NCI-H2196 treated with DMSO at 0.1 percent for 48 hours (cell line): ENCODE data around the gene TSPAN17.
A peak's percentile ranks its signal among the peaks of the same experiment; 100 is the strongest.

Source experiments
- DNase-seq: peaks from one replicate; lab custom pipeline; 2025; ENCODE audit not compliant: unreplicated experiment; lab: John Stamatoyannopoulos, UW

The TSPAN17 gene

DNA sequence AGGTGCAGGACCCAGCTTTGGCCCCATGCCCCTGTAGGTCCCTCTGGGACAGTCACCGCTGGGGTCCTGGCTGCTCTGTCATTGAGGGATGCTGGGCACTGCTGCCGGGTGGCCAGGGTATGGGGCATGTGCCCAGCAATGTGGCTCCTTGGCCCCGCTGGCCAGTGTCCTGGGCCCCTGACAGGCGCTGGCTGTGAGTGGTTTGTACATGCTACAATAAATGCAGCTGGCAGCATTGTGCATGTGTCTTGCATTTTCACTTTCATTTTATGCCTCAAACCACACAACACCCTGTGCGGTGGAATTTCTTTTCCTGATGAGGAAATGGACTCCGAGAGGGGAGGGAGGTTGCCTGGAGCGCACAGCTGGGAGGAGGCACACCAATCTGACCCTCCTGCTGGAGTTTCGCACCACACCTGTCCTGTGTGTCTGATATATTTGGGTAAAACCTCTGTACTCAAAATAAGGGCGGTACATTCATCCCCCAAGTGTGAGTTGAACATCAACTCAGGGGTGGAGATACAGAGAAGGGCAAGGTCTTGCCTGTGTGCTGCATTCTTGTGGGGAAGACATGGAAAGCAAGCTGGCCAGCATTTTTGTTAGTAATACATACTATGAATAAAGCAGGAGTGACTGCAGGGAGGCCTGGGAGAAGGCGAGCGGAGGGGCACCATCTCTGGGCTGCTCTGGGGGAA is 11.7 kb downstream of the TSPAN17 start:
- DNase-seq: no peak

DNA sequence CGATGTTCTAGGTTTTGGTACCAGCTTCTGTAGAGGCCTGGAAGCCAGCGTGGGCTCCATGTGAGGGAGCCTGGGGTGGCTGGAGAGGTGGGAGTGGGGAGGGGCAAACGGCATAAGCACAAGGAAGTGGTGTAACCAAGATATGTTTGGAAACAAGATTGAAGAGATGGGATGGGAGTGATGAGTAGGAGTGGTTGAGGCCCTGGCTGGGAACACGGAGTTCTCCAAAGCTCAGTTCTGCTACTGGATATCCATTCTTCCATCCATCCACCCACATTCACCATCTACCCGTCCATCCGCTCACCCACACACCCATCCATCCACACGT is 12.2 kb downstream of the TSPAN17 start:
- no peak for DNase-seq

DNA sequence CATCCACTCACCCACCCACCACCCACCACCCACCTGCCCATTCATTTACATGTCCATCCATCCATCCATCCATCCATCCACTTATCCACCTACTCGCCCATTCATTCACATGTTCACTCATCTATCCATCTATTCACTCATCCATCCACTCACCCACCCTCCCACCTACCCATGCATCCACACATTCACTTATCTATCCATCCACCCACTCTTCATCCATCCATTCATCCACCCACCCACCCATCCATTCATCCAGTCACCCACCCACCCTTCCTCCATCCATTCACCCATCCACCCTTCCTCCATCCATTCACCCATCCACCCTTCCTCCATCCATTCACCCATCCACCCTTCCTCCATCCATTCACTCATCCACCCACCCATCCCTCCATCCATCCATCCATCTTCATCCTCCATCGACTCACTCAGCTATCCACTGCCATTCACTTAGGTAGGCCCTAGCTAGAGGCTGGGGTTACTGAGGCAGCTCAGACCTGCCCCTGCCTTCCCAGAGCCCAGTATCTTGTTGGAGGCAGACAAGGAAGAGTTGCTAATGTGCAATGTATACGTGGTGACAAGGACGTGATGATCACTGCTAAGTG is 12.7 kb downstream of the TSPAN17 start:
- no peak for DNase-seq

DNA sequence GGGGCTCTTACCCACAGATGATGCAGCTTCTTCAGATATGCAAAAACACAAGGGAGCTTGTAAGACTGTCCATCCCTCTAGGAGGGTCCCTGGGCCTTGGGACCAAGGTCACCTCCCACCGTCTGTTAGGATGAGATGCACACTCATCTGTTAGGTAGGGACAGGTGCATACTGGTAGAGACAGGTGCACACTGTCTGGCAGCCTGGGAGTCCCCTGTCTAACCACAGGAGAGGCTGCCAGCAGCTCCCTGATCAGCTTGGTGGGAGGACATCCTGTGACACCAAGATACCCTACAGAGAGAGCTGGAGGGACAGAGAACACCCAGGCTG is 13.2 kb downstream of the TSPAN17 start:
- no peak for DNase-seq

DNA sequence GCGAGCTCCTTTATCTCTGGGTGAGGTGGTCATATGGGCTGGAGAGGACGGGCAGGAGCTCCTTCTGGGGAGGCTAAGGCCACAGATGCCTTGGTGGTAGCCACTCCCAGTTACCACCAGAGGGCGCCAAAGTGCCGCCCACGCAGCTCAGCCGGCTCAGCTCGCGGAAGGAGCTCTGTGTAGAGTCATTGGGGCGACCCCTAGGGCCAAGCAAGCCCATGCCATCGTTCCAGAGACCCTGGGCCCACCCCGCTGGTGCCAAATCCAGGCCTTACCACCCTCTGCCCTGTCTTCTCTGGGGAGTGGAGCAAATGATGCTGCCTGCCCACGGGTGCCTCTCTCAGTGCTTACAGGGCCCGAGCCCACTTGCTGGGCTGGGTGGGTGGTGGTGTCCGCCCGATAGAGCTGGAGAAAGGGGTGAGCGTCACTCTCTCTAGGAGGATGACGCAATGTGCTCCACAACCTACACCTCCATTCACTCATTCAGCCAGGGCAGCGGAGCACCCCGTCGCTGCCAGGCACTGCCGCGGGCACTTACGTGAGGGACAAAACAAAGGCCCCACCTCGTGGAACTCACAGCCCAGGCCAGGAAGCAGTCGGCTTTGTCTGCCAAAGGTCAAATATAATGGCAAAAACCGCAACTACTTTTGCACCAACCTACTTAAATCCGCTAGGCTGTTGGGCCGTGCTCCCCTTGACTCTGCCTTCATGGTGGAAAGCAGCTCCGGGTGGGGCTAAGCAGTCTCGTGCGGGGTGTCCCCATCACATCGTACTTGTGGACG is 13.8 kb downstream of the TSPAN17 start:
- peak; percentile 64 for DNase-seq

DNA sequence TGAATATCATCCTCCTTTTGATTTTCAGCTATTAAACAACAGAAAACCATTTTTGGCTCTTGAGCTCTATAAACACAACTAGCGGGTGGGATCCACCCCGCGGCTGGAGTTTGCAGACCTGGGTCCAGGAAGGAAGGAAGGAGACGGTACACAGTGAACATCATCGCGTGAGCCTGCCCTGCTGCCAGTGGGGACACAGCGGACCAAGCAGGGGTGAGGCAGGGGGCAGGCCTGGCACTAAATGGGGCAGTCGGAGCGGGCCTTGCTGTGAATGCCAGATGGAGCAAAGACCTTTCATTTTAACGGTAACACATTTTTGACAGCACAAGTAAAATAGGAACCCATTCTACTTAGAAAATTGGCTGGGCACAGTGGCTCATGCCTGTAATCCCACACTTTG is 14.4 kb downstream of the TSPAN17 start:
- no peak for DNase-seq

DNA sequence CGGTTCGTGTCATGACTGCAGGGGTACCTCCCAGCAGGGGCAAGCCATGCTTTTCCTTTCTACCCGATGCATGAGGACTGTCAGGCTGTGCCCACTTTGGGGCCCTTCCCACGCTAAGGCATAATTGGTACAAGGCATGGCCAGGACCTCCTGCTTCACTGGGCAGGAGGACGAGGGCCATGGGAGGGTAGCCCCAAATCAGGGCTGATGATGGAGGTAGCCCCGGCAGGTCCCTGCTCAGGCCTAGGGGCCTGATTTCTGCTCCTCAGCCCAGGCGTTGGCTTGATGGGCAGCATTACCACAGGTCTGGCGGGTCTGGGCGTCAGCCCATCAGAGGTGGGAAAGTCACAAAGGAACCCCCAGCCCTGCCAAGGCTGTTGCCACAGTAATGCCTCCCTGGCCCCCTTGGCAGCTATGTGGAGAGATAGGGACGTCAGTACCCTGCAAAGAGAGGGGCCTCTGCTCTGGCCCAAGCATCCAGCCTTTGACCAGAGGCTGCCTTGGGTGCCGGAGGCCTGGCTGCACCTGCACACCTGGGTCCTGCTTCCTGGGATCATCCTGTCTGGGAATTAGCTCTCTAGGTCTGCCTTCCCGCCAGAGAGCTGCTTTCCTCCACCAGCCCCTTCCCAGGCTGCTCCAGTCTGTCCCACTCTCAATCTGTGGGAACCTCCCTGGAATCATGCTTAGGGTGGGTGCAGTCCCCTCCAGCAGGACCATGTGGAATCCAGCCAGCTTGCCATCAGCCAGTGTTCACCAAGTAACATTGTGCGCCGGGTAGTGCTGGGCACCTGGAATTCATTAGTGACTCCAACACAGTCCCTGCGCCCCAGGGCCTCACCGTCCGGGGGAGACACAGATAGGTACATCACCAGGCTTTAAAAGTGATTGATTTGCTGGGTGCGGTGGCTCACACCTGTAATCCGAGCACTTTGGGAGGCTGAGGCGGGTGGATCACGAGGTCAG is 15.4 kb downstream of the TSPAN17 start:
- DNase-seq: no peak

DNA sequence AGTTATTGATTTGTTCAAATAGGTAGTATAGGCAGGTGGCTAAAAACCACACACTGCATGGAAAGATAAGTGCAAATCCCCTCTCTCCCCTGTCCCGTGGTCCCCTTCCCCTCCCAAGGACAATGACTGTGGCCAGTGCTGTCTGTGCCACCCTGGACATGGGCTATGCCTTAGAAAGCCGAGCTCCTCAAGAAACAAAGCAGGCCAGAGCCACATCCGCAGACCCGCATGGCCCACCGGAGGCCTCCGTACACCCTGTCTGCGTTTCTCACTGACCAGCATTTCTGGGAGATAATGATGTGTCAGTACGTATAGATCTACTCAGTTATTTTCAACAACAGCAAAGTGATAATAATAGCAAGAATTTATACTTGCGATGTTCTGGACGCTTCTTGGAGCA is 16.3 kb downstream of the TSPAN17 start:
- no peak for DNase-seq

DNA sequence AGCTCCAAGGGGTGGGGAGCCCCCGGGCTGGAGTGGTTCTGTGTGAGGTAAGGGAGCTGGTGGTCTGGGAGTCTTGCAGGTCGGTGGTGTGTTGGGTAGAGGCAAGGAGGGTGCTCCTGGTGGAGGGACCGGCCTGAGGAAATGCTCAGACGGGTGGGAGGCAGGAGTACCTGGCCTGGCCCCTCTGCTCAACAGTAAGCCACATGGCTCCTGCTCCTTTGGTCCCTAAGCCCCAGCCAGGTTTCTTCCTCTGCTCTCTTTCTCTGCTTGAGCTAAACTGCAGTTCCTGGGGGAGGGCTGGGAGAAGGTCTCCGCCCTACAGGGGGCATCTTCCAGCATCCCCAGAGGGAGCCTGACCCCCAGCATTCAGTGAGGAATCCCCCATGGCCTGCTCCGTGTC is 17.2 kb downstream of the TSPAN17 start:
- no peak for DNase-seq

DNA sequence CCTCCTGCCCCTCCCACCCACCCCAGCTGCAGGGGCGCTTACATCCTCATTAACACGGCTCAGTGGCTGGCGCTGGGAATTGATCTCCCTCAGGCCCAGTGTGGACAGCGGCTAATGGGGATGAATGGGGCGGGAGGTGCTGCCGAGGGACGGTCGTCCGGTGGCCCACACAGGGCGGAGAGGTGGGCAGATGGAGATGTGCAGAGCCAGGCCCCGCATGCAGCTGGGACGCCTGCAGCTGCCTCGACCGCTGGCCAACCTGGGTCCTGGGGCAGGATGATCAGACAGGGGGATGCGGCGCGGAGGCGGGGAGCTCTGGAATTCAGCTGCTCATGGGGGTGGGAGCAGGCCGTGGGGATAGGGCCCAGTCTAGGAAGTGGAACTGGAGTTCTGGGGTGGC is 17.6 kb downstream of the TSPAN17 start:
- no peak for DNase-seq

DNA sequence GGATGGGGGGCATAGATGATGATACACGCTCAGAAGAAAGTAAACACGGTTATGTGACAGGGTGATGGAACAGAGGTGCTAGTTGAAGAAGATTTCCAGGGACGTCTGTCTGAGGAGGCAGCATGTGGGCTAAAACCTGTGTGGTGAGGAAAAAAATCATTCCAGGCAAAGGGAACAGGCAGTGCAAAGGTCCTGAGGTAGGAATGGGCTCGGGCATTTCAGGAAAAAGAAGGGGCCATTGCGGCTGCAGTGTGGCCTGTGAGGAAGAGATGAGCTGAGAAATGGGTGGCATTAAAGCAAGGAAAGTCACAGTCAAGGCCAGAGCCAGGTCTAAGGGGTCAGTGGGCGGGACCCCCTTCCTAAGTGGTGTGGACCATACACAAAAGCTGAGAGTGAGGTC is 18.2 kb downstream of the TSPAN17 start:
- DNase-seq: no peak

DNA sequence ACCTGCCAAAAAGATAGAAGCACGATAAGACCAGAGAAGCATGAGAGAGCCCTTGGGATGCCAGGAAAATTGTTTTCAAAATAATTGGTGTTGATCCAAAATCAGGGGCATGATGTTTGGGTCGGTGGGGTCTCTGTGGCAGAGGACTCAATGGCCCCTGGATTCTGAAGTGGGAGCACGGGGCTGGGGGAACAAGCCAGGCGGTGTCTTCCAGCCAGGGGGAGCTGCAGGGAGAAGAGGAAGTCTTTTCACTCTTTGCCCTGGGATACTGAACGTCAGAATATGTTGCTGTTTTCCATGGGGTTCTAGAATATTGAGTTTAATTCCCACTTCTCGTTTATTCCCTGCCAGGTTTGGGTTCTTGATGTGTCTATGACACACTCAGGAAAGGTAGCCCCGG is 20.4 kb downstream of the TSPAN17 start:
- DNase-seq: no peak

DNA sequence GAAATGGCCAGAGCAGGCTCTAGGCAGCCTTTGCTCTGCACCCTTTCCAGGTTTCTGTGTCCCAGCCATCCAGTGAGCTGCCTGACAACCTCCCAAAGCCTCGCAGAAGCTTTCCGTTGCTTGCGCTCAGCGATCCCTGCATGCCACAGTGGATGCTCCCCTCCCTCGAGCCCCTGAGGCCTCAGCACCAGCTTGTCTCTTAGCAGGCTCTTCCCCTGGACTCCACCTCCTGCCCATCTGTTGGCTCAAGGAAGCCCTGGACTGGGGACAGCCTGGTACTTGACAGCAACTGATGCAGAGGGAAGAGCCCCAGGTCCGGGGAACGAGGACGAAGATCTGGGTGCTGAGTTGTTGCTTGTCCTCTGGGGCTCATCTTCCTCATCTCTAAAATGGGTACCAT is 23.2 kb downstream of the TSPAN17 start:
- DNase-seq: no peak

DNA sequence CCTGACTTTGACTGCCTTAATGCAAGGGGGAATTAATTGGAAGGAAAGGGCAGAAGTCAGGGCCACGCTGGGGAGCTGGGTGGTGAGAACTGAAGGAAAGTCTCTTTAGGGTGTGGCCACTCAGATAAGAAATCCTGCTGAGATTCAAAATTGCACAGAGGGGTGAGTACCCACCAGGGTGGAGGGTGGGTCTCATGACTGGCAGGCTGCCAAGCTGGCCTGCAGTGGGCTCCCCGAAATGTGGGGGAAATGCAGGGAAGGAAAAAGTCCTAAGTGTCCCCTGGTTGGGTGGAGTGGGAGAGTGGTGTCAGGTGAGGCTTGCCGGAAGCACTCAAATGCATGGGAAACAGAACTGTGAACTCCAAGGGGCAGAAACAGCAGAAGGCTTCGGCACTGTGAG is 24.1 kb downstream of the TSPAN17 start:
- no peak for DNase-seq

DNA sequence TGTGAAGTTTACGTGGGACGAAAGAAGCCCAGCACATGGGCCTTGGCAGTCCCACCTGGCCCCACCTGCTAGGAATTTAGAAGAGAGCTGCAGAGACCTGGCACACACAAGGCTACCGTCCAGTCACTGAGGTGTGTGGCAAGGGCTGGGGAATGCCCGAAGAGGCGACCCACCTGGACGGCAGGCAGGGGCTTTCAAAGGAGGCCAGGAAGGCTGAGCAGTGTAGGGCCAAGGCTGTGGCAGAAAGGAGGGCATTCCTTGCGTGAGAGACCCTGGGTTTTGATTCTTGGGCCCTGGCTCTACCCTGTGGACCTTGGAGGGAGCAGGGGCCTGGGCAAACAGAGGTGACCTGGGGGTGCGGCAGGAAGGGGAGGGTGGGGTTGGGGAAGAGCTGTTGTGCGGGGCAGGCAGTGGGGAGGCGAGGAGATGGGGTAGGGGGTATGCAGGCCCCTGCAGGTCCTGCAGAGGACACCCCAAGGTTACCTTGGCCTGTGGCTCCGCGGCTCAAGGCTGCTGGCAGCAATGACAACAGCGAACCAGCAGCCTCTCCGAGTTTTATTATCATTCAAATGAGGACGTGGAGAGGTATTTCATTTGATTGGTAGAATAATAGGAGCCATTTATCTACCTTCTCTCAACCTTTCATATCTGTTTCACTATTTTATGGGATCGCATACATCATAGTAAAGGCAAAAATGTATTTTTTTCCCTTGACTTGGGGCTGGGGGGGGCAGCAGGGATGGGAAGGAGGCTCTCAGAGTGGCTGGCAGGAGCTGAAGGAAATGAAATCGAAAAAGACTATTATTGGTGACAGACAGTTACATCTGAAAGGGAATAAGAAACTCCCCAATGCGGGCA is 24.8 kb downstream of the TSPAN17 start:
- no peak for DNase-seq

DNA sequence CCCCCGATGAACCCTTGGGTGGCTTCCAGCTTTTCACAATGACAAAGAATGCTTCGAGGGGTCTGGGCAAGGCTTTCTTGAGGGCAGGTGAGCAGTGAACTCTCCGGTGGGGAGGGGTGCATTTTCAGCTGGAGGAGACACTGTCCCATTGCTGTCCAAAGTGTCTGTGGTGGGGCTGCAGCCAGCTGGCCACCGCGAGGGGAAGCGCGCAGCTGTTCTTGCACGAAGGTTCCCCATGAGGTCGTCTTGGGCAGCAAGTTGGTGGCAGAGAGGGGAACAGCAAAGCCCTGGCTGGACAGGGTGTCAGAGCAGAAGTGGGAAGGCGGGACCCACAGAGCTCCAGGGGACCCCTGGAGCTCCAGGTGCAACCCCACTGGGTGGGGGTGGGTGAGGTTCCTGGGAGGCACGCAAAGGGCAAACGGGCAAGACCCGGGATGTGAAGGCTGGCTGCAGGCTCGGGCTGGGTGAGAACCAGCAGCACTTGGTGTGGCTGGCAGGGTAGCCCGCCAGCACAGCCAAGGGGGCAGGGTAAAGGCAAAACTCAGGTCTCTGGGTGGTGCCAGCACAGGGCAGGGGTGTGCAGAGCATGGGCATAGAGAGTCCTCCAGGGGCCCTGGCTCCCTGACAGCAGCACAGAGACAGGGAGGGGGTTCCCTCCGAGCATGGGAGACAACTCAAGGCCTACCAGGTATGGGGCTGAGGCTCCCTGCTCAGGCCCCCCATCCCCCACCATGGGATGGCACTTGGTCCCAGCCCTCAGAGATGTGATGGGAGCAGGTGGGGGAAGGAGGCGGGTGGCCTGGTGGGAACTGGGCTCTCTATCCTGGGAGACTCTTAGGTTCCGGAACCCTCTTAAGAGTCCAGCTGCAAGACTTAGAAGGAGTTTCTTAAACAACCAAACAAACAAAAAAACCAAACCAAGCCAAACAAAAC is 26.6 kb downstream of the TSPAN17 start:
- DNase-seq: no peak

DNA sequence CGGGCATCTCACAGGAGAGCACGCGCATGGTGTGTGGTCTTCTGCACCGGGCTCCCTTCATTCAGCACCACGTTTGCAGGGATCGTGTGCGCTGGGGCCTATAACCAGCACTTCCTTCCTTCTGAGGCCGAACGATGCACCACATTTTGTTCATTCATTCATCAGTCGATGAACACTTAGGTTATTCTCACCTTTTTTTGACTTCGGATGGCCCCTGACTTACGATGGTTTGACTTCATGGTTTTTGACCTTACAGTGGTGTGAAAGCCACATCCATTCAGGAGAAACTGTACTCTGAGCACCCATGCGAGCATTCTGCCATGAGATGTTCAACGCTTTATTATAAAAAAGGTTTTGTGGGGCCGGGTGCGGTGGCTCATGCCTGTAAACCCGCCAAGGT is 27.5 kb downstream of the TSPAN17 start:
- DNase-seq: no peak

DNA sequence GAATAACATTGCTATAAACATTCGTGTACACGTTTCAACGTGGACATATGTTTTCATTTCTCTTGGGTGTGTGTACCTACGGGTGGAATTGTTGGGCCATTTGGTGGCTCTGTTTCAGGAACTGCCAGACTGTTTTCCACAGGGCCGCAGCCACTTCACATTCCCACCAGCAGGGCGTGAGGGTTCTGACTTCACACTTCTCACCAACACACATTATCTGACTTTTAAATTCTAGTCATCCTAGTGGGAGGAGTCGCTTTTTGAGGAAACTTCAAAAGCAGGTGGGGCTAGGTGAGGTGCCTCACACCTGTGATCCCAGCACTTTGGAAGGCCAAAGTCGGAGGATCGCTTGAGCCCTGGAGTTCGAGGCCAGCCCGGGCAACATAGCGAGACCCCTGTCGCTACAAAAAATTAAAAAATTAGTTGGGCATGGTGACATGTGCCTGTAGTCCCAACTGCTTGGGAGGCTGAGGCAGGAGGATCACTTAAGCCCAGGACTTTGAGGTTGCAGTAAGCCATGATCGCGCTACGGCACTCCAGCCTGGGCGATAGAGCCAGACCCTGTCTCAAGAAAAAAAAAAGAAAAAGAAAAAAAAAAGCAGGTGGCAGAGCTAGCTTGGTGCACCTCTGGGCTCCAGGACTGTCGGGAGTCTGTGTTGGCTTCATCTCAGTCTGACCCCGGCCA is 28.5 kb downstream of the TSPAN17 start:
- DNase-seq: no peak

DNA sequence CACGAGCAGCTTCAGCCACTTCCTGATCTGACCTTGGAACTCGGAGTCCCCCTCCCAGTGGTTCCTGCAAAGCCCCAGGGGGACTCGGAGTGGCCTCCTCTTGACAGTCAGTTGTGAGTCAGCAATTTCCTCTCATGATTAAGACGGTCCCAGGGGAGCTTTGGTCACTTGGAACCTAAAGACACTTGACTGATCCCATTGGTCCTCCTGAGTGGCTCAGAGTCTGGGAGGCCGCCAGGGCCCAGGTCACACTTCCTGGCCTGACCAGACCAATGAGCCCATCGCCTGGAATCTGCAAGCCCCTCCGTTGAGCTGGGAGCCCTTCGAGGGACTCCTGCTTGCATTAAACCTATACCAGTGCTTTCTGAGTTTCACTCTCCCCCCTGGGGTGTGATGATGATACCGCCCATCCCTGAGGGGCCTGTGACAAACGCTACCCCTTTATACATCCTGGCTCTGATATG is 29.1 kb downstream of the TSPAN17 start:
- DNase-seq: no peak
